HG03039 (cell line): ENCODE measurements around the gene DHRS3.

ENCODE experiments used
- ATAC-seq: cut with Tn5 transposase; IDR thresholded peaks from one replicate; pipeline ENCODE4 v1.9.1; 2021; ENCODE audit warnings: mild to moderate bottlenecking, moderate library complexity; ENCODE audit not compliant: unreplicated experiment

The DHRS3 gene

DNA sequence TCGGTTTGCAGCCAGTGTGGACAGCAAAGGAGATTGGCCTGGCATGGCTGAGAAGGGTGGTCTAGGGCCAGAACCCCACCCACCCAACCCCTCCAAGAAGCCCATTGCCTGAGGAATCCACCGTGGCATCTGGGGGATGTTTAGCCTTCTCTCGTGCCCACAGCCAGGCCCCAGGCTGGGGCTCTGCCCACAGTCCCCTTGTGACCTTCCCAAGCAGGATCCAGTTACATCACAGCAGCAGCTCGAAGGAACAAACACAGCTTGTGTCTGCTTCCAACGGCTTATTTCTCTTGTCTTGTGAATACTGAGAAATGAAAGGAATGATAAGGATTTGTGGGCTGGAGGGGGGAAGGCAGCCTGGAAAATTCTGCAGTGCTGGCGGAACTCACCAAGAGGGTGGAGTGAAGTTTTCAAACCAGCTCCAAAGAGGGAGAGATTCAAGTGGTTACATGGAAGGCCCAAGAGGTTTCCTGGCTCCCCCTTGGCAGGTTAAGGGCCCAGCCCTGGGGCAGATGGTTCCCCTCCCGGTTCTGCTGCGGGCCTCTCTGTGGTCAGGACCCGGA lies 61.6 kb downstream of the DHRS3 start:
- no peak for ATAC-seq

DNA sequence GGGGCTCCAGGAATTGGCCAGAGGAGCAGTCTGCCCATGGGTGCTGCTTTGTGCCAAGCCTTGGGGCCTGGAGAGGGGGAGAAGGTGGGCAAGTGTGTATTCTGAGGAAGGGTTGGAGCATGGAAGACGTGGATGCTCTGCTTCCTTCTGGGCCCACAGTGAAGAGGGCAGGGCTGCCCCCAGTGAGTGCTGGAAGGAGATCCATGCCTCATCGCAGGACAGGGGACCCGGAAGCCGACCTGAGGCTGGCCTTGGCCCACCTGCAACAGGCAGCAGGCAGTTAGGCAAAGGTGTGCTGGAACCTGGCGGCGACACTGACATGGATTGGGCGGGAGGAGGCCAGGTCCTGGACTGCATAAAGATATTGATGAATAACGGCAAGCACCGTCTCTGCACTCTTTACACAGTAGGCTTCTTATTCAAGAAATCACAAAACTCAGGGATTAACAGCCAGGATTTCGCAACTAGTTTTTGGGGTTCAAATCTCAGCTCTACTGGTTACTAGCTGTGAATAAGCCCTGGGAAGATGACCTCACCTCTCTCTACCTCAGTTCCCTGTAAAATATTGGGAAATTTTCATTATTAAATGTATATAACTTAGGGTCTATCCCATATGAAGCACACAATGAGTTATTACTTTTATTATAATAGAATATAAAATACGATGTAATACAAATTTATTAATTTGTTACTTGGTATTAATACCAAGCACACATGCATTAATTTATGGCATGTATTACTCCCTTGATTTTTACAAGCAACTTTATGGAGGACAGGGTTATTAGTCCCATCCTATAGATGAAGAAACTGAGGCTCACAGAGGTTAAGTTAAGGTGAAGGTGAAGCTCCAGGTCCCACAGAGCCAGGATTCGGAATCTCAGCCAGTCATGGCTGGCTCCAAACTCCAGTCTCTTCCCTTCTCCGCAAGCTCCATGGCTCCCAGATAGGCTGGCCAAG lies 62.3 kb downstream of the DHRS3 start:
- ATAC-seq = no peak

DNA sequence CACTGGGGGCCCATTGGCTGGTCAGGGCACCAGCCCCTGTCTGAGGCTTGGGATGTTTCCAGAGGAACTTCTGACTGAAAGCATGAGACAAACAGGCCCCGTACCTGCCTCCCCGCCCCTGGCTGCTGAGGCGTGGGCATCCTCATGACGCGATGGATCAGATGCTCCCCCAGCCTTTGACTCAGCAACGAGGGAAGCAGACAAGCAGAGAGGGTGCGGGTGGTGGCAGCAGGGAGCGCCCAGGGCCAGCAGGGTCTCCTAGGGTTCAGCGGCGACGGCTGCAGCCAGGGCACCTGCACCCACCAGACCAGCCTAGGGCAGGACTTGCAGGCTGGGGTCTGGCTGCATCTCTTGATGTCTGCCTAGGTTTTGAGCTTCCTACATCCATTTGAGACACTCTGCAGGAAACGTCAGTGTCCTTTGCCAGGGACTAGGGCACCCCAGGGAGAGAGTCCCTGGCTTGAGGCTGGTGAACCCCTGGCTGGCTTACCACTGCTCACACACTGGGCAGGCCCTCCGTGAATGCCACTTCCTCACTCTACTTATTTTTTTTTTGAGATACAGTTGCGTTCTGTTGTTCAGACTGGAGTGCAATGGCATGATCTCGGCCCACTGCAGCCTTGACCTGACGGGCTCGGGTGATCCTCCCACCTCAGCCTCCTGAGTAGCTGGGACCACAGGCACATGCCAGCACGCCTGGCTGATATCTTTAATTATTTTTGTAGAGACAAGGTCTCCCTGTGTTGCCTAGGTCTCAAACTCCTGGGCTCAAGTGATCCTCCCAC lies 63.3 kb downstream of the DHRS3 start:
- no peak for ATAC-seq

DNA sequence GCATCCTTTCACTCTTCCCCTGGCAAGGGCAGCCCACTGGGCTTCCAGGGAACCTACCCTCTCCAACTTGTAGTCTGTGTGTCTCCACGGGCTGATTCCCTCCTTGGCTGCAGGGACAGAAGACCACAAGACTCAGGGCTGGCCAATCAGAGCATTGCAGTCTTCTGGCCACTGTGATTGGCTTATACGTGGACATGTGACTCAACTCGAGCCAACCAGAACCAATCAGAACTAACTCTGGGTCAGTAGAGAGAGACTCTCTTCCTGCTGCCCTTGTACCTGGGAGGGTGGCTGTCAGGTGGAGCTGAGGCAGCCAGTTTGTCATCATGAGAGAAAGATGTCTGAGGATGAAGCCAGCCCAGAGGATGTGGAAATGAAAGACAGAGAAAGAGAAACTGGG lies 64.0 kb downstream of the DHRS3 start:
- no peak for ATAC-seq

DNA sequence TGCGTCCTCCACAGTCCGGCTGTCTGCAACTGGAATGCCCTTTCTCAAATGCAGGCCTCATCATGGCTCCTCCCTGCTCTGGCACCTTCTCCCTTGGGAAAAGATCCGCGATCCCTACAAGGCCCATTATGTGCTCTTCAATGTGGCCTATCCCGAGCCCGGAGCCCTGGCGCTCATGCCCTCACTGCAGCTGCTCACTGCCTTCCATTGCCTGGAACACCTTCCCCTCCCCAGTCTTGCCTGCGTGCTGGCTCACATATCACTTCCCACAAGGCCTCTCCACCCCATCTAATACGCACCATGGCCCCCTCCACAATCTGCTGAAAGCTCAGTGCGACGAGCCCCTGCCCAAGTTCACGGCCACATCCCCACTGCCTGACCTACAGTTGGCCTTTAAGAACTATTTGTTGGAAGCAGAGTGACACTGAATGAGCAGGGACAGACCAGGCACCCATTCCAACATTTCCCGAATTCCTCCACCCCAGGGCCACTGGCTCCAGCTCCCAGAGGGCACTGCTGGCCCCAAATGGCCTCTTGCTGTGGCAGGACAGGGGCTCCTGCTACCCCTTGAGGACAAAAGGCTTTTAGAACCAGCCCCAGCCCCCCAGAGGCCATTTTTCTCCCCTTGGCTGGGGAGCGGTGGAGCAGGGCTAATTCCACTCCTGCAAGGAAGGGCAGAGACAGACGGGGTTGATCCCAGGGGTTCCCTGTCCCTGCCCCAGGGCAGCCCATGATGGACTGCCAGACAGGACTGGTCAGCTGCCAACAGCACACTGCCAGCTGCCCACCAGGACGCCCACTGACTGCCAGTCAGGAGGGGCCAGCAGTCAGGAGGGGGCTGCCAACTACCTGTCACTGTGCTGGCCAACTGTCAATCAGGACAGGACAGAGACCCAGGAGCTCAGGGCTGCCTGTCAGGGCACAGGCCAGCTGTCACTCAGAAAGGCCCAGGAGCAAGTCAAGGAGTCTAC lies 64.8 kb downstream of the DHRS3 start:
- no peak for ATAC-seq

DNA sequence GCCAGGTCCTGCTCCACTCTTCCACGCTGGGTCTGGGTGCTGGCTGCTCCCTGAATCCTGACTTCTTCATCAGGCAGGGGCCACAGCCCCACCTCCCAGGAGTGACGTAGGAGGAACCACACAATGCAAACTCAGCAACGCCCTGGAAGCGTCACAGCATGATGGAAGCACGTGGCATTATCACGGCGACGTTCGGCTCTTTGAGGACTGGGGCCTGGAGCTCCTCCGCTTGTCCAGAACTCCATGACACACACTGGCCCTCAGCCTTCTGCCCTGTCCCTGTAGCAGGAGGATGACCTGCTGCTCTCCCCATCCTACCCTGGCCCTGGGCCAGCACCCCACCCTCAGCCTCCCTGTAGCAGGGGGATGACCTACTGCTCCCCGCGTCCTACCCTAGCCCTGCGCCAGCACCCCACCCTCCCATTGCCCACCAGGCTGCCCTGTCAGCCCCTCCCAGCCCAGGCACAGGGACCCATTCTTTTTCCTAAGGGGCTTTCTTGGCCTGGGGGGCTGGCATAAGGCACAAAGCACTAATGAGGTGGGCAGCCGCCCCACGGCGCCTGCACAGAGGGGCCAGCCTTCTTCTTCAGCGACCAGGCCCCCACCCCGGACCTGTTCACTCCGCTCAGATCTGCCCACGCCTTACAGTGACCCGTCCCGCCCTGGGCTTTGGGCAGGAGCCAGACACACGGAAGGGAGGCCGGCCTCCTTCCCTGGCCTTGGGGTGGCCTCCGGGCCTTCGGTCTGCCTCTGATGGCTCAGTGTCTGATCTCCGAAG lies 65.7 kb downstream of the DHRS3 start:
- ATAC-seq = no peak

DNA sequence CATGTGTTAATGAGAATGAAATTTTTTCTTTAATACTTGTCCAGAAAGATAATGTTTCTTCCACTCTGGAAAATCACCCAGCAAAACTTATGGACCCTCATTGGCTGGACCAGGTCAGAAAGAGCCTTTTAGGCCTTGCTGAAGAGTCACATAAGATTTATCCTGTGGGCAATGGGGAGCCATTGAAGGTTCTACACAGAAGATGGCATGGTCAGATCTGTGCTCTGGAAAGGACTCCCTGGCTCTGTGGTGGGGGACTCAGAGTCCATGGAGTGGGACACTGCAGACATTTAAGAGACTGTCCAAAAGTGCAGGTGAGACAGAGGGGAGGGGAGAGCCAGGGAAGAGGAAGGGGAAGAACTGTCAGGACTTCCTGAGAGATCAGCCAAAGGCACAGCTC lies 66.4 kb downstream of the DHRS3 start:
- no peak for ATAC-seq

DNA sequence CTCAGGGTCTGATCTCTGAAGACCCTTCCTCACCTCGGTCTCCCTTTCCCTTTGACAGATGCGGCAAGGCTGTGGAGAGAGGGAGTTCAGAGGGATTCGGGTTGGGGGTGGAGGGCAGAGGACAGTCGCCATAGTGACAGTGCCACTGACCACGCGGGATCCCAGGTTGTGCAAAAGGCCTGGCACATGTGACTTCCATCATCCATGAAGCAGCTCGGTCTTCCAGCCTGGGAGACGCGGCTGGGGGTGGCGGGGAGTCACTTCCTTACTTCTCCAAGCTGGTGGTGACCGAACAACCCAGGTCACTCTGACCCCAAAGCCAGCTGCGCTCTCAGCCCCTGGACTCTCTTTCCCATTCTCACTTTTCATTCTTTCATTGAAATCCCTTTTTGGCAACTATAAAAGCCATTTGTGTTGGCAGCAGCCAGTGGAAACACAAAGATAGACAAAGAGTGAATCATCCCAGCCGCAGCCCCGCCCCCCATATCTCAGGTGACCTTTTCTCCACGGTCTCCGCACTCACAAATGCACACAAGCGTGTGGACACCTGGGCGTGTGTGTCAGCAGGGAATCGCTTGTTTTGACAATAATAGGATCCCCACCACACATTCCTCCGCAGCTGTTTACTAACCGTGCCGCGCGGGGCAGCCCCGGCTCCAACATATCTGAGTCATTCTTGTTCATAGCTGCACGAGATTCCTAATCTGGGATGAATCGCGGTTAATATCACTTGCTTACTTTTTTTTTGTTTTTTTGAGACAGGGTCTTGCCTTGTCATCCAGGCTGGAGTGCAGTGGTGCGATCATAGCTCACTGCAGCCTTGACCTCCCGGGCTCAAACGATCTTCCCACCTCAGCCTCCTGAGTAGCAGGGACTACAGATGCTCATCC lies 68.3 kb downstream of the DHRS3 start:
- ATAC-seq = no peak

DNA sequence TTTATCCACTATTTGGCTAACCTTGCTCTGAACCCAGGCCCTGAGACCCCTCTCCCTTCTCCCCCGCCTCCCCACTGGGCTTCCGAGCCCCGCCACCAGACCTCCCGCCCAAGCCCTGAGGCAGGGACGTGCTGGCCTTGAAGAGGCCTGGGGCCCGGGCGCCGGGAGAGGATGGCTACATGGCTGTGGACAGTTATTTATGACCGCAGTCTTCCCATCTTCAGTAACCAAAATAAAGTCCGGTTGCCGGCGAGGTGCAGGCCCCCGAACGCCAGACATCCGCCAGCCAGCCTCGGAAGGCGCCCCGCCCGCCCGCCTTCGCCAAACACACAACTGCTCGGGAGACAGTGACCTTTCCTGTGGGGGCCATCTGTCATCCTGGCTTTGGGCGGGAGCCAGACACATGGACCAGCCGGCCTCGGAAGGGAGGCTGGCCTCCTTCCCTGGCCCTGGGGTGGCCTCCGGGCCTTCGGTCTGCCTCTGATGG lies 69.0 kb downstream of the DHRS3 start:
- no peak for ATAC-seq

DNA sequence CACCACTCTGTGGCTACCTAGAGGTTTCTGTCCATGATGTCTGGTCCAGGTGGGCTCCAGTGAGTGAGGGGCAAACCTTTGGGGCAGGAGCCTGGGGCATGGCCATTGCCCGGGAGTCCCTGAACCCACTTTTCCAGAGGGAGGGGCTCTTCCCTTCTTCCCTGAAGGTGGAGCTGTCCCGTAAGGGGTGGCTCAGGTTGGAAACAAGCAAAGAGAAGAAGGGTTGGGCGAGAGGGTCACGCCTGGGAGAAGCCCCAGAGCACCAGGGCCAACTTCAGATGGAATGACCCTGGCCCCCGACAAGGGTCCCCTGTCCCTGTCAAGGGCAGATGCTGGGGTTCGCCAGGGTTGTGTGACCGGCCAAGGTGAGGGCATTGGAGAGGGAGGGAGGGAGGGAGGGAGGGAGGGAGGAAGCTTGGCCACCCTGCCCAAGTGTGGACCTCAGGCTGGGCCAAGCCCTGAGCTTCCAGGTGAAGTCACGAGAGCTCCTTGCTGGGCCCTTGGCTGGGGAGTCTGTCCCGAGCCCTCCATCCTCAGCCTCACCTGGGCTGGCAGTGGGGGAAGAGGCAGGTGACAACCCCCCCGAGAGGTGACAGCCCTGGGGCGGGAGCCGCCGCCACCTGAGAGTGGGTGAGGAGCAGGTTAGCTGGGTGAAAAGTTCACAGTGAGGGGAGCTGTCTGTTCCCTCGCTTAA lies 69.6 kb downstream of the DHRS3 start:
- ATAC-seq = no peak

DNA sequence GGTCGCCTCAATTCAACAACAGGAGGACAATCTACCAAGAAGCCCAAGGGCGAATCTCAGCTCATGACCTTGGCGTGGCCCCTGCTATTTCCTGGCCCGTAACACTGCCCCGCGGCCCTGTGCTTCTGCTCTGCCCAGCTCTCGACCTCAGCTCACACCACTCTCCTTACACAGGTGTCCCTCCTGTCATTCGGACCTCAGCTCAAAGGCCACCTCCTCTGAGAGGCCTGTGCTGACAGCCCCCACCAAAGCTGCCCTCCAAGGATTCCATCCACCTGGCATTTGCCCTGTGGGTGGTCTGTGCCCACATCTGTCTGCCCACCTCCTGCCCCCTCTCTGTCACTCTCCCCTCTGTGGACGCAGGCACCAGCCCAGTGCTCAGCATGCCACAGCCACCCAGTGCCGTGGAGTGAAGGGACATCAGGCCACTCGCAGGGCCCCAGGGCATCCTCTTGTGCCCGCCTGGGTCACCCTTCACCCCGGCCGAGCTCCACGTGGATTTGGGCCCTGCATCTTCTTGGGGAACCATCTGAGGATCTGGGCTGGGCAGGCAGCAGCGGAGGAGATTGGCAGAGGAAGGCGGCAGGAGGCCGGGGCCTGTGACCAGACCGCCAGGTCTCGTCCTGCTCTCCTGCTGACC lies 70.3 kb downstream of the DHRS3 start:
- ATAC-seq = no peak

DNA sequence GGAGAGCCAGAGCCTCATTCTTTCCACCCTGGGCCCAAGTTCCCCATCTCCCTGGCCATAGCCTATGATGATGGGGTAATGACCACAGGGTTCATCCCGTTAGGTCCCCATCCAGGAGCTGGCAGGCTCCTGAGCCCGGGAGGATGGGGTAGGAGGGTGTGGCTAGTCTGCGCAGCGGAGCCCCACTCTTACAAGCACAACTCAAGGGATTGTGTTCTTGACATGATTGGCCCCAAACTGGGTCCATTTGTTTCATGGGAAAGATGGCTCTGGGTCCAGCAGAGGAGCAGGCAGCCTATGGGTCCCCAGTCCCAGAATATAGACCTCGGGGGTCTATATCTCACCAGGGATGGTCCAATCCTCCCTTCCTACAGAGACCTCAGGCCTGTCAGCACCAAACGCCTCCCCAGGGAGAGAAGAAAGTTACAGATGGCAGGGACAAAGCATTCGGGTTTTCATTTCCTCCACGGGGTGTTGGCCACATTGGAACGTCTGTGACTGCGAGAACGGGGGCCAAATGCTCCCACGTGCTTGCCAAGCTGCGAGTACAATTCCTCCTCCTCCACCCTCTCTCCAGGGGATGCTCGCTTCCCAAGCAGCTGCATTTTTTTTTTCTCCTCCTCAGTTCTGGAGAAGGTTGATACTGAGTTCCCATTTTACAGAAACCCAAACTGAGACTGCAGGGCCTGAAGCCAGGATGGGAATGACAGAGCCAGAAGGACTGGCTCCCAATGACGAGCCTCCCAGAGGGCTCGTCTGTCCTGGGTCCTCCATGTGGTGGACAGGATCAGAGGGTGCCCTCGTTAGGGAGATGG lies 71.0 kb downstream of the DHRS3 start:
- ATAC-seq = no peak

DNA sequence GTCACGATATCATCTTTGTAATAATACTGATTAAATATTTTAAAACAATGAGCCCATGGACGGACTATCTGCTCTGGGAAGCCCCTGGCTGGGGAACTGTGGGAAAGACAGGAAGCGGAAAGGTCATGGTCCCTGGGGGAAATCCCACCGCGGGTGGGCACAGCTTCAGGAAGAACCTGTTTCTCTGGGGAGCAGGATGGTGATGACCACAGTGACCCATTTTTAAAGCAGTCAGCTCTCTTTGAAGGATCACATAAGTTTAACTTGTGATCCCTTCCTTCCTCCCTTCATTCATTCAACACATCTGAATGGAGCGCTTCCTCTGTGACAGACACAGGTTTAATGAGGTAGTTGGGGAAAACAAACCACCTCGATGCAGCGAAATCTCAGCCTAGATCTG lies 73.0 kb downstream of the DHRS3 start:
- ATAC-seq = no peak

DNA sequence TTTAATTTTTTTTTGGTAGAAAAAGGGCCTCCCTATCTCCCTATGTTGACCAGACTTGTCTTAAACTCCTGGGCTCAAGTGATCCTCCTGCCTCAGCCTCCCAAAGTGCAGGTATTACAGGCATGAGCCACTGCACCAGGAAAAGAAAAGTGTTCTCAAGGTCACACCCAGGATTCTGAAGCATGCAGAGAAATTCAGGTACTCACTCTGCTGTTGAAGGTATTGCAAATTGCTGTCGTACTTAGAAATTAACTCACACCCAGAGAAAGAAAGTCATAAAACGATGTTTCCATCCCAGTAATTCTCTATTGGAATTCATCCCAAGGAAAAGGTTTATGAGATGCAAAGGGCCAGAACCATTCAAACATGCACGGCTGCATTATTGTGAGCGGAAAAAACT lies 73.7 kb downstream of the DHRS3 start:
- ATAC-seq = no peak

DNA sequence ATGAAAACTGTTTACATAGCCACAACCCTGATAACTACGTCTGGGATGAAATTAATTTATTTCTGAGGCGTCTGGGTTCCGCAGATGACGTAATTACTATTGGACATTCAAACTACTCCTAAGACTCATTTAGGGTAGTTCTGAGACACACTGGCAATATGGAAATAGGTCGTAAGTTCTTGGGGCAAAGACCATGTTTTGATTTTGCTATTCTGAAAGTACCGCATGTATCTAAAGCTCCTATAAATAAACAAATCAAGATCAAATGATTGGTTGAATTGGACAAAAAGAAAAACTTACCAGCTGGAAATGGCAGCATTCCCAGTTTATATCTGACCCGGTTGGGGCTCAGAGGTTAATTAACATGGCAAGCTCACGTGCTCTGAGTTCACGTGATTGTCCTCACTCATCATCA lies 74.3 kb downstream of the DHRS3 start:
- ATAC-seq = no peak
